B cell (primary cell): Measurements from ENCODE around the gene KBTBD12. TPM values are rescaled to one million over a fixed set of nuclear protein-coding genes. Genes with fewer than 3 reads are reported as not detected.

Source experiments
- ATAC-seq: fragments of 200-7000 bp; cut with Tn5 transposase; one replicate; pipeline ENCODE4 v1.10.0; 2021; ENCODE audit warnings: low read depth, mild to moderate bottlenecking, moderate number of reproducible peaks, moderate library complexity
- CTCF ChIA-PET: fragments of 350-600 bp; sonication (Branson Sonifier 250); formaldehyde crosslinking; loops from one replicate; lab custom pipeline; 2021; ENCODE audit warnings: antibody characterized with exemption, inconsistent platforms; lab: Charles Lee
- POLR2A ChIA-PET: fragments of 350-600 bp; sonication (Branson Sonifier 250); formaldehyde crosslinking; loops from one replicate; lab custom pipeline; 2021; ENCODE audit warnings: antibody characterized with exemption; lab: Charles Lee
- DNase-seq: peaks from one replicate; pipeline ENCODE4 v3.0.0; 2013
- H2AFZ ChIP-seq: 2 replicates; pipeline ENCODE4 v1.6.1; 2012; ENCODE audit warnings: mild to moderate bottlenecking, low read depth, low read length; ENCODE audit not compliant: insufficient read depth, poor library complexity, severe bottlenecking
- H3K27ac ChIP-seq, 2 donors: 1 replicate in 1 of 2; 2 replicates in 1 of 2; pipeline ENCODE4 v1.5.1; 2012 to 2013; ENCODE audit warnings: low read length in 2 of 2, mild to moderate bottlenecking in 2 of 2, moderate library complexity in 1 of 2
- H3K27me3 ChIP-seq, 4 experiments: fragments of 200-600 bp in 1 of 4; sonication (generic) in 1 of 4; replicated peaks in 1 of 4; 1 replicate in 2 of 4; 2 replicates in 2 of 4; pipeline versions ENCODE4 v1.6.1 to v1.7.0; 2013 to 2016; ENCODE audit warnings: low read length in 3 of 4, mild to moderate bottlenecking in 2 of 4, mixed read lengths in 1 of 4, moderate library complexity in 1 of 4; ENCODE audit not compliant: insufficient read depth in 4 of 4, control insufficient read depth in 3 of 4; ENCODE audit errors: control extremely low read depth in 1 of 4
- H3K36me3 ChIP-seq, 2 experiments: replicated peaks in 1 of 2; 1 replicate in 1 of 2; 2 replicates in 1 of 2; pipeline versions ENCODE4 v1.6.1 to v1.7.1; 2013; ENCODE audit warnings: low read length in 1 of 2; ENCODE audit not compliant: insufficient read depth in 2 of 2, control insufficient read depth in 1 of 2; ENCODE audit errors: control extremely low read depth in 1 of 2, extremely low read depth in 1 of 2
- H3K4me1 ChIP-seq, 2 donors: fragments of 200-600 bp in 1 of 2; sonication (generic) in 1 of 2; 1 replicate in 1 of 2; 2 replicates in 1 of 2; pipeline versions ENCODE4 v1.5.1 to v1.6.1; 2013 to 2017; ENCODE audit warnings: low read length in 2 of 2; ENCODE audit not compliant: control insufficient read depth in 2 of 2, insufficient read depth in 2 of 2
- H3K4me2 ChIP-seq: replicated peaks from 2 replicates; pipeline ENCODE3; 2012; ENCODE audit warnings: mild to moderate bottlenecking, low read depth, low read length; ENCODE audit not compliant: poor library complexity, severe bottlenecking
- H3K4me3 ChIP-seq, 5 experiments: fragments of 200-600 bp in 1 of 5; sonication (generic) in 1 of 5; 1 replicate in 3 of 5; 2 replicates in 2 of 5; pipeline versions ENCODE4 v1.5.1 to v1.7.0; 2011 to 2016; ENCODE audit warnings: low read length in 4 of 5, mild to moderate bottlenecking in 4 of 5, low read depth in 2 of 5, control low read depth in 1 of 5, moderate library complexity in 1 of 5; ENCODE audit not compliant: insufficient read depth in 1 of 5; ENCODE audit errors: control extremely low read depth in 1 of 5, extremely low read depth in 1 of 5
- H3K79me2 ChIP-seq: fragments of 200-600 bp; sonication (generic); one replicate; pipeline ENCODE4 v1.6.0; 2016; ENCODE audit warnings: low read length; ENCODE audit not compliant: control insufficient read depth, insufficient read depth
- H3K9ac ChIP-seq: fragments of 200-600 bp; sonication (generic); 2 replicates; pipeline ENCODE4 v1.6.1; 2017; ENCODE audit warnings: mild to moderate bottlenecking, low read length, moderate library complexity
- H3K9me3 ChIP-seq, 3 donors: one replicate each; pipeline versions ENCODE4 v1.6.1 to v1.7.1; 2013; ENCODE audit warnings: low read length in 2 of 3; ENCODE audit not compliant: control insufficient read depth in 2 of 3, insufficient read depth in 1 of 3; ENCODE audit errors: control extremely low read depth in 1 of 3
- H4K20me1 ChIP-seq: 2 replicates; pipeline ENCODE4 v1.6.0; 2012; ENCODE audit warnings: mild to moderate bottlenecking, low read length; ENCODE audit not compliant: insufficient read depth, control insufficient read depth, poor library complexity, severe bottlenecking
- H3K27ac Mint-ChIP-seq: one replicate; pipeline ENCODE4 v1.8.0; 2021; ENCODE audit warnings: mixed read lengths
- H3K27me3 Mint-ChIP-seq: one replicate; pipeline ENCODE4 v1.8.0; 2021; ENCODE audit warnings: mixed read lengths
- H3K4me1 Mint-ChIP-seq: one replicate; pipeline ENCODE4 v1.8.0; 2021; ENCODE audit warnings: mixed read lengths
- H3K4me3 Mint-ChIP-seq: one replicate; pipeline ENCODE4 v1.8.0; 2021; ENCODE audit warnings: mixed read lengths
- H3K9me3 Mint-ChIP-seq: one replicate; pipeline ENCODE4 v1.8.0; 2022; ENCODE audit warnings: mixed read lengths; ENCODE audit not compliant: insufficient read depth
- EZH2 ChIP-seq: IDR thresholded peaks from 2 replicates; pipeline ENCODE4 v1.6.1; 2012; ENCODE audit warnings: borderline replicate concordance, low read depth, mild to moderate bottlenecking, moderate library complexity, low read length; ENCODE audit not compliant: insufficient read depth, poor library complexity, severe bottlenecking
- WGBS: methylation state at CpG from one replicate; pipeline ENCODE4 v1.1.5; 2013; ENCODE audit warnings: missing lambda C conversion rate; ENCODE audit not compliant: insufficient coverage; 5-methylcytosine and 5-hydroxymethylcytosine counted together
- intact Hi-C: fragments of 100-400 bp; cut with micrococcal nuclease; formaldehyde crosslinking; loops from one replicate; pipeline ENCODE4 v1.10.0; 2022
- polyA plus RNA-seq: library from polyadenylated mRNA; depleted of rRNA; stranded (reverse); fragments of >200 nt; gene quantifications from 2 replicates; pipeline ENCODE4 v1.2.3, GENCODE V29; 2012
- total RNA-seq, 2 donors: library from RNA; stranded (reverse); fragments of 120-200 nt in 1 of 2; gene quantifications; 1 replicate in 1 of 2; 2 replicates in 1 of 2; pipeline versions ENCODE4 v1.2.3 to v1.2.4, GENCODE V29; 2013 to 2022
- TF ChIP-seq, protein P1 (sequence below): fragments of 200-600 bp; IDR thresholded peaks from one replicate; pipeline ENCODE4 v1.8.0; 2022; ENCODE audit warnings: antibody characterized with exemption, mild to moderate bottlenecking

Gene KBTBD12
- total and polyA plus RNA-seq, 2 donors (not counting 1 experiment from before 2014, with no cell fraction given), result 0.22 TPM; not detected in 1

DNA sequence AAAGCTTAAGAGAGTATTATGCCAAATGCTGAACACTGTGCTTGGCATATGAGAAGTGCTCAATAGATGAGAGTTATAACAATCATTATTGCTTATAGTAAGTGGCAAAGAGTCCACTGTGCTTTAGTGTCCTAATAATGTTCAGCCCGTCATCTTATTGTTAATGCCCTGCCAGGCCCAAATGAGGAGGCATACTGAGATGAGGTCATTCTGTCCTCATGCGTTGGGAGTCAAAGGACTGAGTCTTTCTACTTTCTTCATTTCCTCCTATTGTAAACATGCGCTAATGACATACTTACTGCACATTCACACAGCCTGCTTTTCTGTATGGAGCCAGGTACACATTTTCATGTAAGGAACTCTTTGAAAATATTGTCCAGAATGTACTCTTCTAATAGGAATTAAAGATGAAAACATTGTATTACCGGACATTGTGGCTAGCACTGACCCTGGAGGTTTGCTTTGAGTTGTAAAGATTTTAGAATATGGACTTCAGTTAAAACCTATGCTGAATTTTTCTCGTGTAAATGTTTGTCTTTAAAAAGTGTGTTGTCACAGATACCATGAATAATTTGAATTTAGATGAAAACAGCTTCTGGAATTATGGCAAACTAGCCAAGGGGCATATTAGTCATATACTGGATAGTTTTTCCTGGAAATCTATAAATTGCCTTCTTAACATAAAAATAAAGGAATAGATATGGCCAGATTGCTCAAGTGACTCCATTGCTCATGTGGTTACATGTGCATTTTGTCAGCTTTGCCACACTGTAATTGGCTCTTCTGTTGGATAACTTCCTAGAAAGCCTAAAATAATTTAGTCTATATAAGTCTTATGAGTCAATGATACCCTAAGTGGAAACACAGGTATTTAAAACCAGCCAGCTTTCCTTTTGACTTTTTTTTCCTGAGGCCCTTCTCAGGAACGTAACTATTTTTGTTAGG is 38.3 kb downstream of the KBTBD12 start:
- DNase-seq (no peak), ATAC-seq (no peak)
- intact Hi-C loops, result no loop called here
- Histone ChIP-seq H3K9me3 (no peaks in the 10 kb centered on the region), H3K27me3 (no peaks in the 10 kb centered on the region), H3K27ac (no peak overlapping the region), H3K79me2 (no peaks in the 10 kb centered on the region), H2AFZ (no peak overlapping the region), H3K4me1 (no peaks in the 10 kb centered on the region), H3K4me3 (no peak overlapping the region), H3K36me3 (no peaks in the 10 kb centered on the region), H3K4me2 (no peak overlapping the region), H4K20me1 (no peaks in the 10 kb centered on the region), H3K9ac (no peak overlapping the region)
- no peak for TF ChIP-seq EZH2
- TF ChIP-seq, protein P1, sequence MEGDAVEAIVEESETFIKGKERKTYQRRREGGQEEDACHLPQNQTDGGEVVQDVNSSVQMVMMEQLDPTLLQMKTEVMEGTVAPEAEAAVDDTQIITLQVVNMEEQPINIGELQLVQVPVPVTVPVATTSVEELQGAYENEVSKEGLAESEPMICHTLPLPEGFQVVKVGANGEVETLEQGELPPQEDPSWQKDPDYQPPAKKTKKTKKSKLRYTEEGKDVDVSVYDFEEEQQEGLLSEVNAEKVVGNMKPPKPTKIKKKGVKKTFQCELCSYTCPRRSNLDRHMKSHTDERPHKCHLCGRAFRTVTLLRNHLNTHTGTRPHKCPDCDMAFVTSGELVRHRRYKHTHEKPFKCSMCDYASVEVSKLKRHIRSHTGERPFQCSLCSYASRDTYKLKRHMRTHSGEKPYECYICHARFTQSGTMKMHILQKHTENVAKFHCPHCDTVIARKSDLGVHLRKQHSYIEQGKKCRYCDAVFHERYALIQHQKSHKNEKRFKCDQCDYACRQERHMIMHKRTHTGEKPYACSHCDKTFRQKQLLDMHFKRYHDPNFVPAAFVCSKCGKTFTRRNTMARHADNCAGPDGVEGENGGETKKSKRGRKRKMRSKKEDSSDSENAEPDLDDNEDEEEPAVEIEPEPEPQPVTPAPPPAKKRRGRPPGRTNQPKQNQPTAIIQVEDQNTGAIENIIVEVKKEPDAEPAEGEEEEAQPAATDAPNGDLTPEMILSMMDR, result no peak
- ChIA-PET CTCF (interaction anchor here (1.1 to 1.2 kb wide), 2 partner anchors 18 to 305 kb away, joined by 3 to 5 read pairs; no protein-coding TSS in a partner anchor), POLR2A (no interaction called here)
- Mint-ChIP-seq H3K4me1 (no peaks in the 10 kb centered on the region), H3K27me3 (peaks cover 10% of the 10 kb centered on the region), H3K27ac (no peak overlapping the region), H3K9me3 (no peaks in the 10 kb centered on the region), H3K4me3 (no peak overlapping the region)
- 71% methylated on average over 1 of the region's 6 CpGs for WGBS

DNA sequence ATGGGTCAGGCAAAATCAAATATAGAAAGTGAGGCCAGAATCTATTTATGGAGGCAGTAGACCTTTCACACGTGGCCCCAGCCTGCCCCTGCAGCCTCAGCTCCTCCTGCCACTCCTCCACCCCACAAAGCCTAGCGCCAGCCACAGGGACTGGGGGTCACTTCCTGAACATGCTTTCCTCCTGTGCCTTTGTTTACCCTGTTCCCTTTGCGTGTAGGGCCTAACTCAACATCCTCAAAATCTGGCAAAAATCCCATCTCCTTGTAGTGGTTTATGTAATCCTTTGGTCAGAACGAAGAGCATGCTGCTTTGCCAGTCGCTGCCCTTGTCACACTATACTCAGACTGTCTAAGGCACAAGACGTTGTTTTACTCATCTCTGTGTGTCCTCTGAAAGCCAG is 39.6 kb downstream of the KBTBD12 start:
- Mint-ChIP-seq H3K27ac (no peak overlapping the region), H3K4me1 (no peaks in the 10 kb centered on the region), H3K9me3 (no peaks in the 10 kb centered on the region), H3K27me3 (peaks cover 4% of the 10 kb centered on the region), H3K4me3 (no peak overlapping the region)
- Histone ChIP-seq H3K4me1 (no peaks in the 10 kb centered on the region), H3K36me3 (no peaks in the 10 kb centered on the region), H3K4me3 (no peak overlapping the region), H3K9me3 (no peaks in the 10 kb centered on the region), H3K27me3 (no peaks in the 10 kb centered on the region), H3K9ac (no peak overlapping the region), H3K27ac (no peak overlapping the region), H3K79me2 (no peaks in the 10 kb centered on the region), H3K4me2 (no peak overlapping the region), H2AFZ (no peak overlapping the region), H4K20me1 (no peaks in the 10 kb centered on the region)
- intact Hi-C loops, result no loop called here
- ATAC-seq, result no peak
- 75% methylated on average over 5 of the region's 6 CpGs for WGBS
- TF ChIP-seq, protein P1, result no peak
- no peak for TF ChIP-seq EZH2
- no peak for DNase-seq
- ChIA-PET CTCF (interaction anchor here (1.2 kb wide), 1 partner anchor 17 kb away, joined by 3 read pairs; no protein-coding TSS in a partner anchor), POLR2A (no interaction called here)
